Gastroesophageal sphincter (tissue), 4 donors: ENCODE results near the gene RFX7. TPM values are rescaled to one million over a fixed set of nuclear protein-coding genes. Genes with fewer than 3 reads are reported as not detected.

Experiments used
- ATAC-seq: fragments of 150-250 bp; one replicate; pipeline ENCODE4 v1.9.1; 2016; ENCODE audit warnings: mild to moderate bottlenecking, moderate library complexity
- H3K27ac ChIP-seq, 4 donors: fragments of 200-600 bp; sonication (generic) in 3 of 4; 1 replicate in 3 of 4; 2 replicates in 1 of 4; pipeline ENCODE4 v1.5.1; 2016 to 2019
- H3K27me3 ChIP-seq: fragments of 200-600 bp; sonication (generic); one replicate; pipeline ENCODE4 v1.5.1; 2019
- H3K36me3 ChIP-seq, 2 donors: fragments of 200-600 bp; sonication (generic); one replicate each; pipeline ENCODE4 v1.5.1; 2019; ENCODE audit warnings: control low read depth in 1 of 2
- H3K4me1 ChIP-seq, 3 donors: fragments of 200-600 bp; sonication (generic); 1 replicate in 2 of 3; 2 replicates in 1 of 3; pipeline ENCODE4 v1.5.1; 2016 to 2019; ENCODE audit warnings: control low read depth in 2 of 3
- H3K4me3 ChIP-seq, 2 donors: fragments of 200-600 bp; sonication (generic); one replicate each; pipeline ENCODE4 v1.5.1; 2019; ENCODE audit warnings: mild to moderate bottlenecking in 1 of 2, moderate library complexity in 1 of 2
- H3K9me3 ChIP-seq, 3 donors: fragments of 200-600 bp; sonication (generic); one replicate each; pipeline ENCODE4 v1.5.1; 2017 to 2019; ENCODE audit warnings: control low read depth in 2 of 3
- CTCF ChIP-seq, 4 experiments: fragments of 200-600 bp in 2 of 4; fragments of 450-650 bp in 2 of 4; sonication (generic) in 1 of 4; IDR thresholded peaks; one replicate each; pipeline ENCODE4 v1.5.1; 2017 to 2019; ENCODE audit warnings: antibody characterized with exemption in 4 of 4, mild to moderate bottlenecking in 2 of 4, moderate library complexity in 2 of 4
- EP300 ChIP-seq: sonication (generic); formaldehyde crosslinking; IDR thresholded peaks from one replicate; pipeline ENCODE4 v1.6.1; 2017; ENCODE audit warnings: antibody characterized with exemption, mild to moderate bottlenecking
- POLR2A ChIP-seq, 2 donors: fragments of 450-650 bp; IDR thresholded peaks; one replicate each; pipeline ENCODE4 v1.6.1; 2017; ENCODE audit warnings: antibody characterized with exemption in 2 of 2, mild to moderate bottlenecking in 2 of 2, moderate library complexity in 1 of 2
- POLR2AphosphoS5 ChIP-seq: sonication (generic); formaldehyde crosslinking; IDR thresholded peaks from one replicate; pipeline ENCODE4 v1.6.1; 2017; ENCODE audit warnings: antibody characterized with exemption
- WGBS, 2 donors: methylation state at CpG; one replicate each; pipeline ENCODE4 v1.1.5; 2018; ENCODE audit warnings: low coverage in 1 of 2; 5-methylcytosine and 5-hydroxymethylcytosine counted together
- total RNA-seq, 4 donors: library from RNA; depleted of rRNA; stranded (reverse); fragments of >200 nt; gene quantifications; one replicate each; pipeline ENCODE4 v1.1.0, GENCODE V29; 2016

The RFX7 gene
- total RNA-seq, 4 donors from 2014 or later: 5.9 to 8.7 (median 7.2) TPM

GRCh38 chr15:56098195-56098863 is 145.3 kb downstream of the RFX7 start:
- Histone ChIP-seq H3K27me3 (no peaks in the 10 kb centered on the region), H3K4me3 (no peak overlapping the region), H3K4me1 (peaks cover 0 to 33% (median 9%) of the 10 kb centered on the region in 3 donors), H3K27ac (no peak overlapping the region), H3K9me3 (no peaks in the 10 kb centered on the region), H3K36me3 (peaks cover 3 to 57% of the 10 kb centered on the region in 2 donors)
- whole genome bisulfite sequencing, 2 donors: 53 to 58% methylated on average over 4 to 5 of the region's 5 CpGs
- no peak for TF ChIP-seq POLR2A (IDR thresholded peaks at IDR 0.05)
- no peak for TF ChIP-seq CTCF (IDR thresholded peaks at IDR 0.05)
- TF ChIP-seq EP300: no peak
- no peak for TF ChIP-seq POLR2AphosphoS5
- no peak for ATAC-seq

- TF ChIP-seq CTCF (IDR thresholded peaks at IDR 0.05) (no peak), POLR2A (IDR thresholded peaks at IDR 0.05) (no peak), EP300 (no peak), POLR2AphosphoS5 (no peak)
- H3K4me3 ChIP-seq: no peak overlapping the region
- H3K27me3 ChIP-seq: no peaks in the 10 kb centered on the region
- no peak overlapping the region for H3K27ac ChIP-seq
- H3K36me3 ChIP-seq: peaks cover 3 to 51% of the 10 kb centered on the region in 2 donors
- no peak for ATAC-seq
- H3K9me3 ChIP-seq: no peaks in the 10 kb centered on the region
- WGBS, 2 donors: 67 to 83% methylated on average over 1 of the region's 1 CpG
- peaks cover 0 to 15% (median 3%) of the 10 kb centered on the region in 3 donors for H3K4me1 ChIP-seq
Measured at GRCh38 chr15:56095406-56095805, 148.3 kb downstream of the RFX7 start.

- ATAC-seq: no peak
- H3K4me1 ChIP-seq: peaks cover 0 to 13% (median 3%) of the 10 kb centered on the region in 3 donors
- TF ChIP-seq CTCF (IDR thresholded peaks at IDR 0.05) (no peak), POLR2AphosphoS5 (no peak), POLR2A (IDR thresholded peaks at IDR 0.05) (no peak), EP300 (no peak)
- no peaks in the 10 kb centered on the region for H3K27me3 ChIP-seq
- 92 to 94% methylated on average over 4 to 5 of the region's 5 CpGs for WGBS, 2 donors
- no peak overlapping the region for H3K4me3 ChIP-seq
- peaks cover 3 to 51% of the 10 kb centered on the region in 2 donors for H3K36me3 ChIP-seq
- no peaks in the 10 kb centered on the region for H3K9me3 ChIP-seq
- H3K27ac ChIP-seq: no peak overlapping the region
Measured at GRCh38 chr15:56094171-56094570, 149.5 kb downstream of the RFX7 start.

- Histone ChIP-seq H3K4me1 (no peaks in the 10 kb centered on the region), H3K27me3 (no peaks in the 10 kb centered on the region), H3K36me3 (peaks cover 0 to 1% of the 10 kb centered on the region in 2 donors), H3K4me3 (no peak overlapping the region), H3K9me3 (no peaks in the 10 kb centered on the region), H3K27ac (no peak overlapping the region)
- TF ChIP-seq EP300: no peak
- TF ChIP-seq POLR2A (IDR thresholded peaks at IDR 0.05): no peak
- TF ChIP-seq CTCF (IDR thresholded peaks at IDR 0.05): no peak
- TF ChIP-seq POLR2AphosphoS5: no peak
- no peak for ATAC-seq
Measured at GRCh38 chr15:56088389-56088788, 155.3 kb downstream of the RFX7 start.

GRCh38 chr15:56086566-56086965 is 157.1 kb downstream of the RFX7 start:
- Histone ChIP-seq H3K9me3 (no peaks in the 10 kb centered on the region), H3K4me1 (no peaks in the 10 kb centered on the region), H3K4me3 (no peak overlapping the region), H3K27me3 (no peaks in the 10 kb centered on the region), H3K36me3 (no peaks in the 10 kb centered on the region), H3K27ac (no peak overlapping the region)
- ATAC-seq: no peak
- TF ChIP-seq CTCF (IDR thresholded peaks at IDR 0.05): no peak
- TF ChIP-seq EP300: no peak
- TF ChIP-seq POLR2A (IDR thresholded peaks at IDR 0.05): no peak
- TF ChIP-seq POLR2AphosphoS5: no peak
- WGBS, 2 donors: 90 to 100% methylated on average over 1 of the region's 1 CpG
